Lung (tissue), 13 donors: ENCODE data around the gene NAA38. TPM values are rescaled to one million over a fixed set of nuclear protein-coding genes. Genes with fewer than 3 reads are reported as not detected.
A peak's percentile ranks its signal among the peaks of the same experiment; 100 is the strongest.

Experiments used
- ATAC-seq: fragments of 200-7000 bp; cut with Tn5 transposase; one replicate; pipeline ENCODE4 v1.9.1; 2020; ENCODE audit warnings: moderate number of reproducible peaks; ENCODE audit not compliant: insufficient read depth, low FRiP score
- DNase-seq, 3 donors: peaks; one replicate each; pipeline ENCODE4 v3.0.0-alpha.2; 2013 to 2017
- H3K27ac ChIP-seq, 2 donors: one replicate each; pipeline ENCODE4 v1.5.1; 2013; ENCODE audit warnings: mild to moderate bottlenecking in 2 of 2, moderate library complexity in 2 of 2, control low read depth in 1 of 2, inconsistent platforms in 1 of 2, low read depth in 1 of 2, low read length in 1 of 2
- H3K27me3 ChIP-seq, 3 donors: one replicate each; pipeline ENCODE4 v1.5.1; 2013; ENCODE audit warnings: low read length in 2 of 3; ENCODE audit not compliant: control insufficient read depth in 3 of 3, insufficient read depth in 3 of 3
- H3K36me3 ChIP-seq, 4 donors: one replicate each; pipeline ENCODE4 v1.5.1; 2013; ENCODE audit warnings: low read length in 4 of 4, mild to moderate bottlenecking in 1 of 4, moderate library complexity in 1 of 4; ENCODE audit not compliant: control insufficient read depth in 4 of 4, insufficient read depth in 4 of 4
- H3K4me1 ChIP-seq, 5 donors: one replicate each; pipeline ENCODE4 v1.5.1; 2013; ENCODE audit warnings: low read length in 5 of 5, mild to moderate bottlenecking in 2 of 5, moderate library complexity in 1 of 5; ENCODE audit not compliant: control insufficient read depth in 5 of 5, insufficient read depth in 5 of 5
- H3K4me3 ChIP-seq: one replicate; pipeline ENCODE4 v1.5.1; 2013; ENCODE audit warnings: mild to moderate bottlenecking, control low read depth, moderate library complexity
- H3K9ac ChIP-seq, 2 donors: one replicate each; pipeline ENCODE4 v1.5.1; 2013; ENCODE audit warnings: low read length in 2 of 2, control low read depth in 1 of 2; ENCODE audit not compliant: insufficient read depth in 1 of 2
- H3K9me3 ChIP-seq, 4 donors: one replicate each; pipeline ENCODE4 v1.5.1; 2013; ENCODE audit warnings: low read length in 3 of 4, mild to moderate bottlenecking in 1 of 4, moderate library complexity in 1 of 4; ENCODE audit not compliant: control insufficient read depth in 4 of 4, insufficient read depth in 3 of 4
- WGBS, 2 donors: extraction: QIAGEN DNeasy Blood & Tissue Kit; methylation state at CpG; one replicate each; pipeline ENCODE4 v1.1.7; 2013; 5-methylcytosine and 5-hydroxymethylcytosine counted together
- polyA plus RNA-seq, 2 donors: library from polyadenylated mRNA; stranded (reverse); fragments of 200-250 nt; gene quantifications; one replicate each; pipeline ENCODE4 v1.2.1, GENCODE V29; 2013
- small RNA-seq: library from RNA; depleted of rRNA; stranded (forward); fragments of <200 nt; gene quantifications from one replicate; pipeline ENCODE3, GENCODE V24; 2014; ENCODE audit warnings: low replicate concordance
- total RNA-seq, 2 donors: library from RNA; depleted of rRNA in 1 of 2; stranded (reverse); fragments of >200 nt in 1 of 2; gene quantifications; one replicate each; pipeline ENCODE4 v1.2.1, GENCODE V29; 2014 to 2021
- TF ChIP-seq, protein P1 (sequence below): IDR thresholded peaks from 2 replicates; pipeline ENCODE4 v1.5.1; 2012; ENCODE audit warnings: mild to moderate bottlenecking; ENCODE audit errors: control extremely low read depth, extremely low read depth
- donor health status: control.
- donor health status: control.
- donor health status: Bipolar disorder and iron deficiency.
- donor health status: healthy.
- donor health status: DM: yes; HTN: yes; CAD: no.

Gene NAA38
- total and polyA plus RNA-seq, 4 donors: 58.2 to 239 (median 102) TPM

DNA sequence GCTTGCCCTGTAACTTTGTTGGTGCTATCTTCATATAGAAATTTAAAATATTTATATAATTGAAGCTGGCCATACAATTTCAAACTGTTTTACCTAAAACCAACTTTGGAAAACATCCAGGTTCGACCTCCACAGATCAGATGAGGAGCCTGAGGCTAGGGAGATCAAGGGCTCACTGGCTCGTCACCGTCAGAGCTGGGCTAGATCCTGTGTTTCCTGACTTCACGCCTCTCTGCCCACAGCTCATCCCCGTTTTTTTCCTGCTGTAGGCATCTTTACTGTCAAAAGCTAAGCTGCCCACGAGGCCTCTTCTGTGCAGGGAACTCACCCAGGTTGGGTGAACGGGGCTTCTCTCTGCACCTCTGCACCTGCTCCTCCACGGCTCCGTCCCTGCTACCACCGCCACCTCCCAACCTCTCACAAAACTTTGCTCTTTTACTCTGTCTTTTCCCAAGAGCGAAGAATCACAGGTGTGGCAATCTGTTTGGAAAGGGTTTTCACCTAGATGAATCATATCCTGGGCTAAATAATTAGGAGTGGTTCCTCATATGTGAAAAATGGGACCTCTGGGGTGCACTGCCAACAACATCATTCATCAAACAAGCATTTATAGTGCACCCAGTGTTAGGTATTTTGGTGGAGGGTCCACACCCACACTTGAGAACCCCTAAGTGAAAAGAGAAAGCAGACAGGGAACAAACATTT lies 48.1 kb downstream of the NAA38 start:
- 70 to 81% methylated on average over 11 of the region's 11 CpGs for WGBS, 2 donors
- Histone ChIP-seq H3K27me3 (no peaks in the 10 kb centered on the region), H3K27ac (no peak overlapping the region), H3K9me3 (no peaks in the 10 kb centered on the region), H3K4me1 (peaks cover 0 to 2% (median 0%) of the 10 kb centered on the region in 5 donors), H3K36me3 (no peaks in the 10 kb centered on the region), H3K4me3 (no peak overlapping the region), H3K9ac (no peak overlapping the region)
- no peak for ATAC-seq
- TF ChIP-seq, protein P1, sequence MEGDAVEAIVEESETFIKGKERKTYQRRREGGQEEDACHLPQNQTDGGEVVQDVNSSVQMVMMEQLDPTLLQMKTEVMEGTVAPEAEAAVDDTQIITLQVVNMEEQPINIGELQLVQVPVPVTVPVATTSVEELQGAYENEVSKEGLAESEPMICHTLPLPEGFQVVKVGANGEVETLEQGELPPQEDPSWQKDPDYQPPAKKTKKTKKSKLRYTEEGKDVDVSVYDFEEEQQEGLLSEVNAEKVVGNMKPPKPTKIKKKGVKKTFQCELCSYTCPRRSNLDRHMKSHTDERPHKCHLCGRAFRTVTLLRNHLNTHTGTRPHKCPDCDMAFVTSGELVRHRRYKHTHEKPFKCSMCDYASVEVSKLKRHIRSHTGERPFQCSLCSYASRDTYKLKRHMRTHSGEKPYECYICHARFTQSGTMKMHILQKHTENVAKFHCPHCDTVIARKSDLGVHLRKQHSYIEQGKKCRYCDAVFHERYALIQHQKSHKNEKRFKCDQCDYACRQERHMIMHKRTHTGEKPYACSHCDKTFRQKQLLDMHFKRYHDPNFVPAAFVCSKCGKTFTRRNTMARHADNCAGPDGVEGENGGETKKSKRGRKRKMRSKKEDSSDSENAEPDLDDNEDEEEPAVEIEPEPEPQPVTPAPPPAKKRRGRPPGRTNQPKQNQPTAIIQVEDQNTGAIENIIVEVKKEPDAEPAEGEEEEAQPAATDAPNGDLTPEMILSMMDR: no peak
- no peak for DNase-seq

GRCh38 chr17:7807206-7807605 lies 50.2 kb downstream of the NAA38 start:
- H3K4me3 ChIP-seq: no peak overlapping the region
- DNase-seq (no peak), ATAC-seq (no peak)
- H3K27me3 ChIP-seq: no peaks in the 10 kb centered on the region
- no peaks in the 10 kb centered on the region for H3K9me3 ChIP-seq
- 92 to 95% methylated on average over 21 of the region's 21 CpGs for WGBS, 2 donors
- no peak overlapping the region for H3K27ac ChIP-seq
- no peak overlapping the region for H3K9ac ChIP-seq
- H3K4me1 ChIP-seq: peaks cover 0 to 6% (median 0%) of the 10 kb centered on the region in 5 donors
- TF ChIP-seq, protein P1: no peak
- no peaks in the 10 kb centered on the region for H3K36me3 ChIP-seq

Small RNA genes lying within 50 kb of the gene (small RNA-seq; reads per million reads assigned to genes)
- 123 reads per million, percentile 98 among the genes with 10 or more reads in this experiment for gene SCARNA21

Other genes with a start within 250 kb of the NAA38 start
- 10 to 100 TPM; 29.0 to 29.5 TPM for gene FXR2, start 242.7 kb downstream of the NAA38 start, total RNA-seq
- 10 to 100 TPM; 30.6 to 31.1 TPM for gene FXR2, start 242.7 kb downstream of the NAA38 start, polyA plus RNA-seq
- gene SAT2, start 229.7 kb downstream of the NAA38 start, total RNA-seq: 10 to 100 TPM; 50.7 to 86.4 TPM
- gene SAT2, start 229.7 kb downstream of the NAA38 start, polyA plus RNA-seq: 100 to 1,000 TPM in 1 of 2 donors, 10 to 100 TPM in 1; 92.7 to 168 TPM
- under 1 TPM; 0.28 to 0.63 TPM for gene SHBG, start 227.4 kb downstream of the NAA38 start, total RNA-seq
- under 1 TPM; 0.16 to 0.57 TPM for gene SHBG, start 227.4 kb downstream of the NAA38 start, polyA plus RNA-seq
- gene ATP1B2, start 206.6 kb downstream of the NAA38 start, total RNA-seq: 10 to 100 TPM in 1 of 2 donors, 1 to 10 TPM in 1; 1.1 to 16.0 TPM
- gene ATP1B2, start 206.6 kb downstream of the NAA38 start, polyA plus RNA-seq: under 1 TPM; 0.31 to 0.61 TPM
- gene TP53, start 170.1 kb downstream of the NAA38 start, total RNA-seq: 10 to 100 TPM; 29.4 to 57.0 TPM
- 10 to 100 TPM; 22.3 to 25.6 TPM for gene TP53, start 170.1 kb downstream of the NAA38 start, polyA plus RNA-seq
- 10 to 100 TPM; 10.5 to 17.3 TPM for gene WRAP53, start 169.1 kb downstream of the NAA38 start, total RNA-seq
- 10 to 100 TPM in 1 of 2 donors, 1 to 10 TPM in 1; 9.6 to 12.5 TPM for gene WRAP53, start 169.1 kb downstream of the NAA38 start, polyA plus RNA-seq
- 1 to 10 TPM; 4.1 to 4.9 TPM for gene EFNB3, start 152.4 kb downstream of the NAA38 start, total RNA-seq
- gene EFNB3, start 152.4 kb downstream of the NAA38 start, polyA plus RNA-seq: under 1 TPM; 0.87 TPM
- gene DNAH2, start 139.8 kb downstream of the NAA38 start, total RNA-seq: 10 to 100 TPM; 12.5 to 14.0 TPM
- 1 to 10 TPM; 1.5 to 2.7 TPM for gene DNAH2, start 139.8 kb downstream of the NAA38 start, polyA plus RNA-seq
- 10 to 100 TPM; 21.0 to 52.9 TPM for gene KDM6B, start 23.3 kb downstream of the NAA38 start, total RNA-seq
- 10 to 100 TPM; 30.2 to 38.9 TPM for gene KDM6B, start 23.3 kb downstream of the NAA38 start, polyA plus RNA-seq
- gene TMEM88, start 2.5 kb downstream of the NAA38 start, total RNA-seq: 10 to 100 TPM in 1 of 2 donors, 1 to 10 TPM in 1; 6.3 to 11.2 TPM
- gene TMEM88, start 2.5 kb downstream of the NAA38 start, polyA plus RNA-seq: 10 to 100 TPM; 11.5 to 19.6 TPM
- gene CYB5D1, start 444 bp upstream of the NAA38 start, total RNA-seq: 10 to 100 TPM; 17.9 to 21.6 TPM
- 10 to 100 TPM in 1 of 2 donors, 1 to 10 TPM in 1; 5.5 to 10.1 TPM for gene CYB5D1, start 444 bp upstream of the NAA38 start, polyA plus RNA-seq
- 100 to 1,000 TPM in 1 of 2 donors, 10 to 100 TPM in 1; 83.0 to 112 TPM for gene CHD3, start 31.2 kb upstream of the NAA38 start, total RNA-seq
- 10 to 100 TPM; 60.9 to 69.9 TPM for gene CHD3, start 31.2 kb upstream of the NAA38 start, polyA plus RNA-seq
- 1 to 10 TPM; 5.4 to 8.0 TPM for gene RNF227, start 58.7 kb upstream of the NAA38 start, total RNA-seq
- 1 to 10 TPM; 4.1 to 6.0 TPM for gene RNF227, start 58.7 kb upstream of the NAA38 start, polyA plus RNA-seq
- 1 to 10 TPM; 1.3 to 5.8 TPM for gene KCNAB3, start 72.3 kb upstream of the NAA38 start, total RNA-seq
- gene KCNAB3, start 72.3 kb upstream of the NAA38 start, polyA plus RNA-seq: 1 to 10 TPM; 2.6 to 3.9 TPM
- 100 to 1,000 TPM in 1 of 2 donors, 10 to 100 TPM in 1; 58.9 to 158 TPM for gene TRAPPC1, start 74.4 kb upstream of the NAA38 start, total RNA-seq
- gene TRAPPC1, start 74.4 kb upstream of the NAA38 start, polyA plus RNA-seq: 100 to 1,000 TPM; 172 to 213 TPM
- gene CNTROB, start 74.6 kb upstream of the NAA38 start, total RNA-seq: 10 to 100 TPM; 60.2 to 72.0 TPM
- gene CNTROB, start 74.6 kb upstream of the NAA38 start, polyA plus RNA-seq: 10 to 100 TPM; 42.7 to 74.1 TPM
- gene GUCY2D, start 145.1 kb upstream of the NAA38 start, total RNA-seq: 1 to 10 TPM in 1 of 2 donors, under 1 TPM in 1; 0.20 to 1.8 TPM
- gene GUCY2D, start 145.1 kb upstream of the NAA38 start, polyA plus RNA-seq: under 1 TPM; 0.27 to 0.51 TPM
- gene ALOX15B, start 181.5 kb upstream of the NAA38 start, total RNA-seq: 100 to 1,000 TPM in 1 of 2 donors, 1 to 10 TPM in 1; 3.4 to 135 TPM
- 10 to 100 TPM; 64.9 to 82.7 TPM for gene ALOX15B, start 181.5 kb upstream of the NAA38 start, polyA plus RNA-seq
- under 1 TPM; 0.46 to 0.48 TPM for gene ALOX12B, start 230.2 kb upstream of the NAA38 start, total RNA-seq
- under 1 TPM in 1 of 2 donors, not detected in 1; 0.06 TPM for gene ALOX12B, start 230.2 kb upstream of the NAA38 start, polyA plus RNA-seq